Measurements from ENCODE around the gene MTFMT.

- TF ChIP-seq CTCF (IDR thresholded peaks at IDR 0.05) = no peak
- no peak for TF ChIP-seq POLR2A (IDR thresholded peaks at IDR 0.05)
- TF ChIP-seq EP300 (IDR thresholded peaks at IDR 0.05) = no peak
These were observed 70.3 kb downstream of the MTFMT start for GRCh38 chr15:64959128-64959527.

Measured in ovary (tissue), 3 donors.